ENCODE measurements around the gene CALU. TPM values are rescaled to one million over a fixed set of nuclear protein-coding genes. Genes with fewer than 3 reads are reported as not detected.

The CALU gene
- total RNA-seq, 2 experiments from 2014 or later, result 26.0 to 30.2 TPM

DNA sequence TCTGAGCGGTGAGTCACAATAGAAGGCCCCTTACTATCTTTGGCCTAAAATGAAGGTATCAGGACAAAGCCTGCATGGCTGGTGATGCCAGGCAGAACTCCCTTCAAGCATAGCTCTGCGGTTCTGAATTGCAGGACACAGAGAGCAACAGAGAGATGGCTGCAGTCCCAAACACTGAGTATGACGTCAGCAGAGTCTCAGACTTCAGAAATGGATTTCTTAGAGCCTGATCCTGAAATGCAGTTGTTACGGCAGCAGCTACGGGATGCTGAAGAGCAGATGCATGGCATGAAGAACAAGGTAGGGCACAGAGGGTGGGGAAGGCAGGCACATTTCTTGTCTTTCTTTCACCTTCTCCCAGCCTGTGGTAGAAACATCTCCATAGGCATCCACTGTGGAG lies 66.1 kb downstream of the CALU start:
- POLR2A ChIA-PET, result no interaction called here
- Mint-ChIP-seq H3K4me3 (no peak overlapping the region), H3K9me3 (no peaks in the 10 kb centered on the region), H3K27ac (no peak overlapping the region), H3K36me3 (no peaks in the 10 kb centered on the region), H3K27me3 (no peaks in the 10 kb centered on the region), H3K4me1 (no peaks in the 10 kb centered on the region)
- ATAC-seq (ENCODE audit: low read depth) (no peak), DNase-seq (no peak)

DNA sequence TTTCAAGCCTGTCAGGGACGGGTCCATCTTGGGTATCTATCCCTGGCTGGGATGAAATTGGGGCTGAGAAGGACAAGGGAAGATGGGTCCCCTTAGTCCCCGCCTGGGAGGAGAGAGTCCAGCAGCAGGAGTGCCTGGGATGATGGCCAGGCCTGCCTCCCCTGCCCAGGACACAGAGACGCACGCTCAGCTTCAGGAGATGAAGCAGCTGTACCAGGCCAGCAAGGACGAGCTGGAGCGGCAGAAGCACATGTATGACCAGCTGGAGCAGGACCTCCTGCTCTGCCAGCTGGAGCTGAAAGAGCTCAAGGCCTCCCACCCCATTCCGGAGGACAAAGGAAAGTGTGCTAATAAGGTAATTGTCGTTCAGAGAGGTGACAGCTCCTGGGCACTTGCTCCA lies 68.0 kb downstream of the CALU start:
- H3K27ac Mint-ChIP-seq, result no peak overlapping the region
- no peaks in the 10 kb centered on the region for H3K9me3 Mint-ChIP-seq
- ATAC-seq (ENCODE audit: low read depth) (no peak), DNase-seq (no peak)
- H3K4me1 Mint-ChIP-seq, result no peaks in the 10 kb centered on the region
- no peak overlapping the region for H3K4me3 Mint-ChIP-seq
- no peaks in the 10 kb centered on the region for H3K27me3 Mint-ChIP-seq
- POLR2A ChIA-PET, result no interaction called here
- H3K36me3 Mint-ChIP-seq, result no peaks in the 10 kb centered on the region

DNA sequence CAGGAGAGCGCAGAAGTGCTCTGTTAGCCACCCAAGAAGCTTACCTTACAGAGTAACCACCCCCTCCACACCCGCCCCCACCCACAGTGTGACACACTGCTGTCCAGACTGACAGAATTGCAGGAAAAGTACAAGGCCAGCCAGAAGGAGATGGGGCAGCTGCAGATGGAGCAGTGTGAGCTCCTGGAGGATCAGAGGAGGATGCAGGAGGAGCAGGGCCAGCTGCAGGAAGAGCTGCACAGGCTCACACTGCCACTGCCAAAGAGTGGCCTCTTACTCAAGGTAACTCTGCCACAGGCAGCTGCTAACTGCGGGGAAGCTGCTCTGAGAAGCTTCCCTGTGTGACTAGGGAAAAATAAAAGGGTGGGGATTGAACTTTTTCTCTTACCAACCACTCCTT lies 70.2 kb downstream of the CALU start:
- POLR2A ChIA-PET, result no interaction called here
- Mint-ChIP-seq H3K27ac (no peak overlapping the region), H3K27me3 (no peaks in the 10 kb centered on the region), H3K36me3 (no peaks in the 10 kb centered on the region), H3K9me3 (no peaks in the 10 kb centered on the region), H3K4me3 (no peak overlapping the region), H3K4me1 (no peaks in the 10 kb centered on the region)
- DNase-seq (no peak), ATAC-seq (ENCODE audit: low read depth) (no peak)

DNA sequence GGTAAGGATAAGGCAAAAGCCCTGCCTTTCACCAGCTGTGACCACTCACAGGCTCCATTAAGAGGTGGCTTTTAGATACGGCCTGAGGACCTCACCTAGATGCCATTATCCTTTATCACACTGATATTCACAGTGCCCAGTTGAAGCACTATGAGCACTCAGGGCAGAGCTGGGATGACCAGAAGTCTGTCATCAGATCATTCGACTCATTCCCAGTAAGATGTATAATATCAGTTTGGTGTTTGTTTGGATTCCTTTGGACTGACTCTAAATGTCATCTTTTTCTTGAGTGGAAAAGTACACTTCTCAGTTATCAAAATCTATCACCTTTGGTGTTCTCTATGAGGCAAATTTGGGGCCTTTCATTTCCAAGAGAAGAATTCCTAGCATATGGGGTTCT lies 71.3 kb downstream of the CALU start:
- Mint-ChIP-seq H3K27me3 (no peaks in the 10 kb centered on the region), H3K4me3 (no peak overlapping the region), H3K27ac (no peak overlapping the region), H3K36me3 (no peaks in the 10 kb centered on the region), H3K4me1 (no peaks in the 10 kb centered on the region), H3K9me3 (no peaks in the 10 kb centered on the region)
- no peak for ATAC-seq (ENCODE audit: low read depth)
- POLR2A ChIA-PET, result no interaction called here
- no peak for DNase-seq

DNA sequence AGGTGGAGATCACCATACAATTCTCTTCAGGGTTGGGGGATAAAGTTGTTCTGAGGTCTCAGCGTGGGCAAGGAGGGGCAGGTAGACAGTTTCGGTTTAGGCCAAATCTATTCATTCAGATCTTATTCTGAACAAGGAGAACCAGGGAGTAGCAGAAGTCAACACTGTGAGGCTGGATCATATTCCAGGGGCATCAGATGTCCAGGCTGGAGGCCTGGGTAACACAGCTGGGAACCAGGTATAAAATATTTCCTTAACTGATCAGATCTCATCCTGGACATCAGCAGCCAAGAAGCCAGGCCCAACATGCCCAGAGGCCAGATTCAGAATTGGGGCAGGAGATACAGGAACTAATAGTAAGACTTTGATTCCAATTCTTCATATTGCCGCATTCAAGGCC lies 71.8 kb downstream of the CALU start:
- H3K27ac Mint-ChIP-seq, result no peak overlapping the region
- no peaks in the 10 kb centered on the region for H3K36me3 Mint-ChIP-seq
- ATAC-seq (ENCODE audit: low read depth), result no peak
- POLR2A ChIA-PET, result no interaction called here
- DNase-seq, result no peak
- no peaks in the 10 kb centered on the region for H3K9me3 Mint-ChIP-seq
- no peaks in the 10 kb centered on the region for H3K27me3 Mint-ChIP-seq
- H3K4me1 Mint-ChIP-seq, result no peaks in the 10 kb centered on the region
- H3K4me3 Mint-ChIP-seq, result no peak overlapping the region

DNA sequence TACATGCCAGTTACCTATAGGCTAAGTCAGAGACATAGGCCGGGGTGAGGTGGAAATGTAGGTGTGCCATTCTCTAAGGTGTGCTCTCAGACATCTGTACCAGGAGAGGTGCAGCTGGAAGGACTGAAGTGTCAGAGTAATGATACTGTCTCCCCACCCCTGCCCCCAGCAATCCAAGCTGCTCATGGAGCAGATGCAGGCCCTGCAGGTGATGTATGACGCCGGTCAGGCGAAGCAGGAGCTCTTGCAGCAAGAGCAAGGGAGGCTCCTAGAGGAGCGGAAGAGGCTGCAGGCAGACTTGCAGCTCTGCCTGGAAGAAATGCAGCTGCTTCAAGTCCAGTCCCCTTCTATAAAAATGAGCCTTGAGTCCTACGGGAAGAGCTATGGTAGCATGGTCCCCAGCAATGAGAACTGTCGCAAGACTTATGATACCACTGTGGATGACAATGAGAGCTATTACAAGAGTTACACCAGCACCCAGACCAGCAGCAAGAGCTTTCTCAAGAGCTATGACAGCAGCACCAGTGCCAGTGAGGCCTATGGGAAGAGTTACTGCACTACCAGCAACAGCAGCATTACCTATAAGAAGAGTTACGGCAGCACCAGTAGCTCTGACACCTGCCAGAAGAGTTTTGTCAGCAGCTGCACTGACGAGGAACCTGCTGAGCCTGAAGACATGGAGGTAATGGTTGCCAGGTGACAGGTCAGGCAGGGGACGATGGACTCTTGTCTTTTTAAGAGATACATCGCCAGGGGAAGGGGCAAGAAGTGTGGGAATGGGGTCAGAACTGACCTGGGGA lies 72.7 kb downstream of the CALU start:
- no peak for DNase-seq
- H3K27me3 Mint-ChIP-seq, result no peaks in the 10 kb centered on the region
- H3K36me3 Mint-ChIP-seq, result no peaks in the 10 kb centered on the region
- no peaks in the 10 kb centered on the region for H3K4me1 Mint-ChIP-seq
- ATAC-seq (ENCODE audit: low read depth), result no peak
- no peak overlapping the region for H3K4me3 Mint-ChIP-seq
- POLR2A ChIA-PET, result no interaction called here
- no peaks in the 10 kb centered on the region for H3K9me3 Mint-ChIP-seq
- no peak overlapping the region for H3K27ac Mint-ChIP-seq

DNA sequence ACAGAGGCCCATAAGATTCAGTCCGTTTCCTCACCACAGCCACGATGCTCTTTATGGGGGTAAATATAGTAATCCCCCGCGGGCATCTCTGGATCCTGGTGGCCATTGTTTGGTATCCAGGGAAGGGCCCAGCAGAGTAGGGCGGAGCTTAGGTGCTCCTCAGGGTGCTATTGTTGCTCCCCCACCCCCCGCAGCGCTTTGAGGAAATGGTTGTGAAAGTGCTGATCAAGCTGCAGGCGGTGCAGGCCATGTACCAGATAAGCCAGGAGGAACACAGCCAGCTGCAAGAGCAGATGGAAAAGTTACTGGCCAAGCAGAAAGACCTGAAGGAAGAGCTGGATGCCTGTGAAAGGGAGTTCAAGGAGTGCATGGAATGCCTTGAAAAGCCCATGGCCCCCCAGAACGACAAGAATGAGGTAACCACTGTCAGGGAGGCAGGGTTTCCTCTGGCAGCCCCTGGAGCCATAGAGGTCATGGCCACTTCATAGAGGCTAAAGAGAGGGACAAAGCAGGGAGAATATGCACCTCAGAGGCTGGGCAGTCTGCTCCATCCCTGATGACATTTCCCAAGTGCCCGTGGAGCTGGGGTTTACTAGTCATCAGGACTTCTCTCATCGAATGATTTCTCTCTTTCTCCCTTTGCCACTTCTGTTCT lies 73.5 kb downstream of the CALU start:
- DNase-seq (no peak), ATAC-seq (ENCODE audit: low read depth) (no peak)
- H3K36me3 Mint-ChIP-seq, result no peaks in the 10 kb centered on the region
- no peaks in the 10 kb centered on the region for H3K27me3 Mint-ChIP-seq
- H3K27ac Mint-ChIP-seq, result no peak overlapping the region
- POLR2A ChIA-PET, result no interaction called here
- no peaks in the 10 kb centered on the region for H3K9me3 Mint-ChIP-seq
- H3K4me1 Mint-ChIP-seq, result no peaks in the 10 kb centered on the region
- H3K4me3 Mint-ChIP-seq, result no peak overlapping the region

DNA sequence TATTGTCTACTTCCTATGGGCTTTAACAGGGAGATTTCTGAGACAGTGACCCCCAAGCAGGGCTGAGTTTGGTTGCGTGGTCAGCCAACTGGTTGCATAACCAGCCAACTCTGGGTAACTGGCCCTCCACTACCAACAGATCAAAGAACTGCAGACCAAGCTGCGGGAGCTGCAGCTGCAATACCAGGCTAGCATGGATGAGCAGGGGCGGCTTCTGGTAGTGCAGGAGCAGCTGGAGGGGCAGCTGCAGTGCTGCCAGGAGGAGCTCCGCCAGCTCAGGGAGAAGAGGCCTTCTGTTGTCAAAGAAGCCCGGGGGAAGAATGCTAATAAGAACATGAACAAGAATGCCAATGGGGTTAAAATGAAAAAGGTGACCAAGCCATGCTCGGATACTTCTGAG lies 75.3 kb downstream of the CALU start:
- peaks cover 2% of the 10 kb centered on the region for H3K4me1 Mint-ChIP-seq
- no peak for DNase-seq
- H3K36me3 Mint-ChIP-seq, result no peaks in the 10 kb centered on the region
- H3K27ac Mint-ChIP-seq, result no peak overlapping the region
- POLR2A ChIA-PET, result no interaction called here
- H3K27me3 Mint-ChIP-seq, result no peaks in the 10 kb centered on the region
- ATAC-seq (ENCODE audit: low read depth), result no peak
- H3K9me3 Mint-ChIP-seq, result no peaks in the 10 kb centered on the region
- H3K4me3 Mint-ChIP-seq, result no peak overlapping the region

DNA sequence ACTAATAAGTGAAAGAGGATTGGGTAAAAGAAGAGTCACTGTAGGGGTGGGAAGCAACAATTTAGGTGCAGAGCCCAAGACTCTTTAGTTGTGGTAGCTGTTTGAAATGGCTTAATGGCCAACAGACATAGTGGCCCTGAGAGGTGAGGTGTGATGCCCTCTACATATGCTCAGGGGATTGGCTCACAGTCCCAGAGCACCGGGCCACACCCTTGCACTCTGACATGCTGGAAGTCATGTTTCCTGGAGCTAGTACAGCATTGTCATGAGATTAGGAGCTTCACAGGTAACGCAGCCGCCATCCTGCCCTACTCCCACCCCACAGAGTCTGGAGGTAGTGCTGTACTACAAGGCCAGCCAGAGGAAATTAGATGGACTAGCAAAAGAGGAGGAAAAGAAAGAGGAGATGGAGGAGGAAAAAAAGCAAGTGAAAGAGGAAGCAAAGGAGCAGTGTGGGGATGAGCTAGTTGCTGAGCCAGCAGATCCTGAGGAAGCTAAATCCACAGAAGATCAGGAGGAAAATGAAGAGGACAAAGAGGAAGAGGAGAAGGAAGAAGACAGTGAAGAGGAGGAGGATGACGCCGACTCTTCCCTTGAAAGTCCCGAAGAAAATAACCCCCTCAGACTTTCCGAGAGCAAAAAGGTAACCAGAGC lies 76.3 kb downstream of the CALU start:
- Mint-ChIP-seq H3K4me3 (no peak overlapping the region), H3K27ac (no peak overlapping the region), H3K4me1 (peaks cover 10% of the 10 kb centered on the region), H3K27me3 (no peaks in the 10 kb centered on the region), H3K36me3 (no peaks in the 10 kb centered on the region), H3K9me3 (no peaks in the 10 kb centered on the region)
- ATAC-seq (ENCODE audit: low read depth) (no peak), DNase-seq (no peak)
- POLR2A ChIA-PET, result no interaction called here

DNA sequence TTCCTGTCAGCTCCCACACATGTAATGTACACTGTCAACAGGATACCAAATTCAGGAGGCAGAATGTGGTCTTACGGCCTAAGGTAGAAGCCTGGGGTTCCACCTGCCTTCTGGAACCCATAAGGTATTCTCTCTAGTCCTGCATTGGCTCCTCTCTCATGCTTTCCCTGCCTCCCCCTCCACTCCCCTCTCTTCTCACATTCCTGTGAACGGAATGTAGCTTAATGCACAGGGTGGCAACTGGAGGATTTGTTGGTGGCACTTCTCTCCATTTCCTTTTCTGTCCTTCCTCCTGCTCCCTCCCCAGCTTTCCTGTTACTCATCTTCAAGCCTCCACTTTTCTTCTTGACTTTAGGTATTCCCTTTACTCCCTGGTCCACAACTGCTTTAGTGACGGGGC lies 79.5 kb downstream of the CALU start:
- Mint-ChIP-seq H3K36me3 (no peaks in the 10 kb centered on the region), H3K9me3 (no peaks in the 10 kb centered on the region), H3K27me3 (peaks cover 2% of the 10 kb centered on the region), H3K4me1 (peaks cover 10% of the 10 kb centered on the region), H3K27ac (no peak overlapping the region), H3K4me3 (no peak overlapping the region)
- no peak for ATAC-seq (ENCODE audit: low read depth)
- POLR2A ChIA-PET, result no interaction called here
- DNase-seq, result no peak

Other genes starting within 250 kb of the CALU start
- 1 to 10 TPM in 1 of 2 experiments, under 1 TPM in 1; 0.88 to 1.9 TPM for gene GARIN1A, start 67.1 kb upstream of the CALU start, total RNA-seq
- not detected for gene OPN1SW, start 36.4 kb downstream of the CALU start, total RNA-seq
- gene CCDC136, start 52.6 kb downstream of the CALU start, total RNA-seq, result 10 to 100 TPM; 13.8 to 14.5 TPM
- not detected for gene FLNC, start 91.0 kb downstream of the CALU start, total RNA-seq
- gene ATP6V1F, start 123.5 kb downstream of the CALU start, total RNA-seq, result 100 to 1,000 TPM; 134 TPM
- gene KCP, start 171.3 kb downstream of the CALU start, total RNA-seq, result under 1 TPM; 0.57 to 0.69 TPM
- gene IRF5, start 198.6 kb downstream of the CALU start, total RNA-seq, result 1 to 10 TPM; 7.7 to 8.2 TPM